Suppressor macrophage (primary cell): ENCODE measurements around the gene TM4SF5.
A peak's percentile ranks its signal among the peaks of the same experiment; 100 is the strongest.
"Not testable (repeated sequence)": the region's sequence is repeated elsewhere in the genome, so short reads cannot be mapped to it uniquely, and the experiment has no call there.

Experiments
- DNase-seq, 4 experiments: peaks; one replicate each; pipeline ENCODE4 v3.0.0-alpha.2; 2020 to 2022

The TM4SF5 gene

GRCh38 chr17:4789951-4790704, 18.4 kb downstream of the TM4SF5 start:
- peak; percentile 88 to 95 (median 92) for DNase-seq

- no peak for DNase-seq
Measured at GRCh38 chr17:4790705-4791088, 19.0 kb downstream of the TM4SF5 start.

GRCh38 chr17:4795168-4795567, 23.5 kb downstream of the TM4SF5 start:
- no peak for DNase-seq

GRCh38 chr17:4796552-4796920, 24.9 kb downstream of the TM4SF5 start:
- peak; percentile 46 to 67 (median 56) for DNase-seq

- DNase-seq, result no peak
Measured at GRCh38 chr17:4800462-4801196, 28.9 kb downstream of the TM4SF5 start.

GRCh38 chr17:4802228-4802627, 30.5 kb downstream of the TM4SF5 start, which contains the start of gene C17orf114:
TSS of gene C17orf114 (minus strand) at chr17:4802328.
- no peak for DNase-seq

GRCh38 chr17:4806456-4806776, 34.7 kb downstream of the TM4SF5 start:
- DNase-seq, result no peak

GRCh38 chr17:4806777-4807604, 35.3 kb downstream of the TM4SF5 start, which contains the start of gene PLD2:
TSS of gene PLD2 (plus strand) at chr17:4807152. CDS start at chr17:4807773, 621 bp downstream.
- DNase-seq, result peak; percentile 92 to 97 (median 95)

GRCh38 chr17:4807605-4808377, 36.1 kb downstream of the TM4SF5 start:
- DNase-seq, result no peak

- no peak for DNase-seq
Measured at GRCh38 chr17:4808378-4808767, 36.7 kb downstream of the TM4SF5 start.

GRCh38 chr17:4810696-4811290, 39.1 kb downstream of the TM4SF5 start:
- no peak for DNase-seq

GRCh38 chr17:4811471-4811870, 39.8 kb downstream of the TM4SF5 start:
- no peak for DNase-seq

GRCh38 chr17:4812690-4813089, 41.0 kb downstream of the TM4SF5 start:
- no peak for DNase-seq

- peak in 1 of 4 experiments; percentile 26 for DNase-seq
Measured at GRCh38 chr17:4815043-4815675, 43.5 kb downstream of the TM4SF5 start.

- DNase-seq, result no peak
Measured at GRCh38 chr17:4816826-4817225, 45.1 kb downstream of the TM4SF5 start.

- no peak for DNase-seq
Measured at GRCh38 chr17:4818276-4818675, 46.6 kb downstream of the TM4SF5 start.

- DNase-seq, result no peak
Measured at GRCh38 chr17:4822835-4823234, 51.1 kb downstream of the TM4SF5 start.

GRCh38 chr17:4823373-4824089, 51.8 kb downstream of the TM4SF5 start:
- no peak for DNase-seq

- DNase-seq, result no peak
Measured at GRCh38 chr17:4827399-4827798, 55.7 kb downstream of the TM4SF5 start.

- DNase-seq, result not testable (repeated sequence)
Measured at GRCh38 chr17:4832829-4833177, 61.1 kb downstream of the TM4SF5 start.
